GM21576 (cell line): ENCODE measurements around the gene PIK3C2B.
"Not testable (repeated sequence)": the region's sequence is repeated elsewhere in the genome, so short reads cannot be mapped to it uniquely, and the experiment has no call there.

Source experiments
- ATAC-seq: cut with Tn5 transposase; IDR thresholded peaks from one replicate; pipeline ENCODE4 v1.9.1; 2021; ENCODE audit warnings: mild to moderate bottlenecking, moderate library complexity; ENCODE audit not compliant: unreplicated experiment

PIK3C2B gene

GRCh38 chr1:204494281-204495077 is at the start of gene PIK3C2B:
TSS of gene PIK3C2B (minus strand) at chr1:204494805. CDS start at chr1:204469802, 25,003 bp downstream.
- ATAC-seq = peak; percentile 57

- no peak for ATAC-seq
Measured at GRCh38 chr1:204544321-204544720, 49.7 kb upstream of the PIK3C2B start.

GRCh38 chr1:204541626-204542025 is 47.0 kb upstream of the PIK3C2B start:
- ATAC-seq = no peak

GRCh38 chr1:204532832-204533231 is 38.2 kb upstream of the PIK3C2B start:
- ATAC-seq = no peak

- ATAC-seq = peak; percentile 89
Measured at GRCh38 chr1:204530932-204531331, 36.3 kb upstream of the PIK3C2B start.

GRCh38 chr1:204529371-204529895 is 34.8 kb upstream of the PIK3C2B start:
- no peak for ATAC-seq

- ATAC-seq = no peak
Measured at GRCh38 chr1:204528677-204529076, 34.1 kb upstream of the PIK3C2B start.

- ATAC-seq = no peak
Measured at GRCh38 chr1:204528241-204528640, 33.6 kb upstream of the PIK3C2B start.

GRCh38 chr1:204524986-204525385 is 30.4 kb upstream of the PIK3C2B start:
- ATAC-seq = no peak

GRCh38 chr1:204523605-204524215 is 29.1 kb upstream of the PIK3C2B start:
- no peak for ATAC-seq

- not testable (repeated sequence) for ATAC-seq
Measured at GRCh38 chr1:204521941-204522521, 27.4 kb upstream of the PIK3C2B start.

GRCh38 chr1:204520834-204521709 is 26.5 kb upstream of the PIK3C2B start:
- peak; percentile 68 for ATAC-seq

- not testable (repeated sequence) for ATAC-seq
Measured at GRCh38 chr1:204517382-204517781, 22.8 kb upstream of the PIK3C2B start.

GRCh38 chr1:204516180-204516879 is 21.7 kb upstream of the PIK3C2B start, which contains the start of gene MDM4:
TSS of gene MDM4 (plus strand) at chr1:204516406. CDS start at chr1:204525519, 9,113 bp downstream.
- peak; percentile 75 for ATAC-seq

GRCh38 chr1:204514828-204515227 is 20.2 kb upstream of the PIK3C2B start:
- ATAC-seq = no peak

GRCh38 chr1:204513117-204513716 is 18.6 kb upstream of the PIK3C2B start:
- ATAC-seq = peak; percentile 30

- ATAC-seq = no peak
Measured at GRCh38 chr1:204511366-204511765, 16.8 kb upstream of the PIK3C2B start.

- ATAC-seq = no peak
Measured at GRCh38 chr1:204509186-204509635, 14.6 kb upstream of the PIK3C2B start.

GRCh38 chr1:204507317-204508105 is 12.9 kb upstream of the PIK3C2B start:
- peak; percentile 8 for ATAC-seq
